GM21529 (cell line): ENCODE data around the gene CELF5.
"Not testable (repeated sequence)": the region's sequence is repeated elsewhere in the genome, so short reads cannot be mapped to it uniquely, and the experiment has no call there.

Experiments used
- ATAC-seq: cut with Tn5 transposase; IDR thresholded peaks from one replicate; pipeline ENCODE4 v1.9.1; 2021; ENCODE audit not compliant: unreplicated experiment

The CELF5 gene

GRCh38 chr19:3206216-3206953 lies 18.1 kb upstream of the CELF5 start:
- no peak for ATAC-seq

GRCh38 chr19:3207461-3208242 lies 16.8 kb upstream of the CELF5 start:
- no peak for ATAC-seq

GRCh38 chr19:3208317-3209207 lies 15.9 kb upstream of the CELF5 start:
- no peak for ATAC-seq

- no peak for ATAC-seq
Measured at GRCh38 chr19:3210347-3211017, 14.0 kb upstream of the CELF5 start.

- ATAC-seq, result no peak
Measured at GRCh38 chr19:3211191-3211590, 13.3 kb upstream of the CELF5 start.

- ATAC-seq, result no peak
Measured at GRCh38 chr19:3213159-3213558, 11.3 kb upstream of the CELF5 start.

GRCh38 chr19:3216874-3217273 lies 7.6 kb upstream of the CELF5 start:
- ATAC-seq, result no peak

GRCh38 chr19:3220576-3220975 lies 3.9 kb upstream of the CELF5 start:
- no peak for ATAC-seq

- ATAC-seq, result not testable (repeated sequence)
Measured at GRCh38 chr19:3221576-3221975, 2.9 kb upstream of the CELF5 start.

GRCh38 chr19:3222709-3223108 lies 1.8 kb upstream of the CELF5 start:
- ATAC-seq, result no peak

GRCh38 chr19:3225169-3225485 lies 666 bp downstream of the CELF5 start:
- ATAC-seq, result no peak

- no peak for ATAC-seq
Measured at GRCh38 chr19:3225677-3226093, 1.2 kb downstream of the CELF5 start.

- ATAC-seq, result no peak
Measured at GRCh38 chr19:3227054-3227626, 2.7 kb downstream of the CELF5 start.

GRCh38 chr19:3229346-3229743 lies 4.9 kb downstream of the CELF5 start:
- no peak for ATAC-seq

GRCh38 chr19:3229888-3230496 lies 5.5 kb downstream of the CELF5 start:
- no peak for ATAC-seq

- no peak for ATAC-seq
Measured at GRCh38 chr19:3231288-3231687, 6.8 kb downstream of the CELF5 start.

GRCh38 chr19:3233116-3233515 lies 8.7 kb downstream of the CELF5 start:
- ATAC-seq, result no peak

- ATAC-seq, result no peak
Measured at GRCh38 chr19:3233831-3234230, 9.4 kb downstream of the CELF5 start.

GRCh38 chr19:3234800-3235199 lies 10.3 kb downstream of the CELF5 start:
- ATAC-seq, result no peak

GRCh38 chr19:3235604-3236003 lies 11.1 kb downstream of the CELF5 start:
- not testable (repeated sequence) for ATAC-seq
